HG03159 (cell line): ENCODE results near the gene AQP10.
"Not testable (repeated sequence)": the region's sequence is repeated elsewhere in the genome, so short reads cannot be mapped to it uniquely, and the experiment has no call there.

ENCODE experiments used
- ATAC-seq: cut with Tn5 transposase; IDR thresholded peaks from one replicate; pipeline ENCODE4 v1.9.1; 2021; ENCODE audit warnings: mild to moderate bottlenecking, moderate library complexity; ENCODE audit not compliant: unreplicated experiment

AQP10 gene, protein sequence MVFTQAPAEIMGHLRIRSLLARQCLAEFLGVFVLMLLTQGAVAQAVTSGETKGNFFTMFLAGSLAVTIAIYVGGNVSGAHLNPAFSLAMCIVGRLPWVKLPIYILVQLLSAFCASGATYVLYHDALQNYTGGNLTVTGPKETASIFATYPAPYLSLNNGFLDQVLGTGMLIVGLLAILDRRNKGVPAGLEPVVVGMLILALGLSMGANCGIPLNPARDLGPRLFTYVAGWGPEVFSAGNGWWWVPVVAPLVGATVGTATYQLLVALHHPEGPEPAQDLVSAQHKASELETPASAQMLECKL

DNA sequence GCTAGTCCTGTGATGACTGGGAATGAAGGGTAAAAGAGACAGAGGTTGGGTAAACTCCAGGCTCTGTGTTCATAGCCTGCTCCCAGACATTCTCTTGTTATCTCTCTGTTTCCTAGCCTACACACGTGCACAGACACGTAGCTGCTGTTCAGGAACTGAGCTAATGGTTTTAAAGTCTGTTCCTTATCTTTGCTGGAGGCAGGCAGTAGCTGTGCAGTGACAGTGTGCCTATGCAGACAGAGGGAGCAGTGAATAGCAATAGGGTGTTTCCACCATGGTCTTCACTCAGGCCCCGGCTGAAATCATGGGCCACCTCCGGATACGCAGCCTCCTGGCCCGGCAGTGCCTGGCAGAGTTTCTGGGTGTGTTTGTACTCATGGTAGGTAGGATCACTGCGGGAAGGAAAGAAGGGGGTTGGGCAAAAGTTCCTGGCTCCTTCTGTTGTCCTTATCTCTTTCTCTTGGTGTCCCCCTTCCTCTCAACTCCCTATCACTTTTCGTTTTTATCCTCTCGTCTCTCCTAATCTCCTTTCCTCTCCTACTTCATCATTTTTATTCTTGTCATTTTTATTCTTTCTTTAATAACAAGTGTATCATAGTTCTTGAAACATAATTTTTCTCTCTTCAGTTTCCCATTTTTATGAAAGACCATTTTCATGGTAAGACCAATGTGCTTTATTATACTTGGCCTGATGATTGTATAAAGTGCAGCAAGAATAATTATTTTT, at the start of gene AQP10:
Gene AQP10, plus strand, starts transcription at position 212 of the 727 bp plus-strand sequence. Its CDS starts 63 bp downstream, at position 275.
- ATAC-seq: no peak

DNA sequence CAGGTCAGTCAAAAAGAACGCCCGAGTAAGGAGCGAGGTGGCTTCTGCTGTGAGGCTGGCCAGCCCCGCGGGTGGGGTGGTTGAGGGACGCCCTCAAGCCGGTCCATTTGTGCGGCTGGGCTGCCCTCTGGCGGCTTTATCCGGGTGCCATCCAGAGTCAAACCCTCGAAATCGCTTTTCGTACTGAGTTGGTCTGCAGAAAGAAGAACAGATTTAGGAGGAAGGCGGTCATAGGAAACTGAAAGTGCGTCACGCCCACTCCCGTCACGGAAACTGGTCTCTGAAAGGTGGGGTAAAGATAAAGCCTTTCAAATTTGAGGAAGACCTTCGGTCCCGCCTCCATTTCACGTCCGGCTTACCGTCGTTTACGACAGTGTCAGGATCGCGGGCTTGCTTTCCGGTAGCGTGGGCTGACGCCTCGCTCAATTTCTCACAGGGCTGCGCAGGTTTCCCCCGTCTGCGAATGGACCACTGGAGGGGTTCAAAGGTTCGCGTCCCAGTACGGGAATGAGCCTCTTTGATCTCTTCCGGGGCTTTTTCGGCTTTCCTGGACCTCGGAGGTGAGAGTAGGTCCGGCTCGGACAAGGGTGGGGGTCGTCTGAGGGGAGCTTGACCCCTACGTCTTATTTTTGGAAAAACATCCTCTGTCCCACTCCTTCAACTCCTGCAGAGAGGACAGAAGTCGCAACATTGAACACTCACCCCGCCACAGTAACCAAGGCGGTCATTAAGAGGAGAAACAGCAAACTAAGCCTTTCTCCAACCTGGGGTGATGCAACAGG, 48.5 kb upstream of the AQP10 start, which contains the start of gene HAX1:
Gene HAX1, plus strand, starts transcription at position 413 of the 782 bp plus-strand sequence. Its CDS starts 95 bp downstream, at position 508.
- peak; percentile 85 for ATAC-seq

DNA sequence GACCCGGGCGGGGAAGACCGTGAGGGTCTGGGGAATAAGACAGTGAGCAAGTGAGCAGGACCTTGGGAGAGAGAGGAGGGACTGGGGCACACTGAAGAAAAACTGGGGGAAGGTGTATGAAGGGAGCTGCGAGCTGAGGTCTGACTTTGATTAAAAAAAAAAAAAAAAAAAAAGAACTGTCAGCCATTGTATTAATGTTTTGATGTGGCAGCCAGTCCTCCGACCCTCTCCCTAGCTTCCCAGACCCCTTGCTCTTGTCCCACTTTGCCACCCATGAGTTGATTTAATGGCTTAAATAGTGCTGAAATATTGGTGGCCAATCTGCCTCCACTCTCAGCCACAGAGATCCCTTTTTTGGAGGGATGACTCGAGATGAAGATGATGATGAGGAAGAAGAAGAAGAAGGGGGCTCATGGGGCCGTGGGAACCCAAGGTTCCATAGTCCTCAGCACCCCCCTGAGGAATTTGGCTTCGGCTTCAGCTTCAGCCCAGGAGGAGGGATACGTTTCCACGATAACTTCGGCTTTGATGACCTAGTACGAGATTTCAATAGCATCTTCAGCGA, 47.8 kb upstream of the AQP10 start:
- no peak for ATAC-seq

DNA sequence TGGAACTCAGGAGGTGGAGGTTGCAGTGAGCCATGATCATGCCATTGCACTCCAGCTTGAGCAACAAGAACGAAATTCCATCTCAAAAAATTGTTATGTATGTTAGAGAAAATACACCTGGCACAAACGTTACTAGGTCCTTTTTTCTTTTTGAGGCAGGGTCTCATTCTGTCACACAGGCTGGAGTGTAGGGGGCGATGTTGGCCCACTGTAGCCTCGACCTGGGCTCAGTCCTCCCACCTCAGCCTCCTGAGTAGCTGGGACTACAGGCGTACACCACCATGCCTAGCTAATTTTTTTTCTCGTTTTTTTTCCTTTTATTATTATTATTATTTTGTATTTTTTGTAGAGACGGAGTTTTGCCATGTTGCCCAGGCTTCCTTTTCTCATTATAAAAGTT, 44.1 kb upstream of the AQP10 start:
- no peak for ATAC-seq

DNA sequence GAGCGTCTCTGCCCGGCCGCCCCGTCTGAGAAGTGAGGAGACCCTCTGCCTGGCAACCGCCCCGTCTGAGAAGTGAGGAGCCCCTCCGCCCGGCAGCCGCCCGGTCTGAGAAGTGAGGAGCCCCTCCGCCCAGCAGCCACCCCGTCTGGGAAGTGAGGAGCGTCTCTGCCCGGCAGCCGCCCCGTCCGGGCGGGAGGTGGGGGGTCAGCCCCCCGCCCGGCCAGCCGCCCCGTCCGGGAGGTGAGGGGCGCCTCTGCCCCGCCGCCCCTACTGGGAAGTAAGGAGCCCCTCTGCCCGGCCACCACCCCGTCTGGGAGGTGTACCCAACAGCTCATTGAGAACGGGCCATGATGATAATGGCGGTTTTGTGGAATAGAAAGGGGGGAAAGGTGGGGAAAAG, 33.3 kb upstream of the AQP10 start:
- ATAC-seq: not testable (repeated sequence)

DNA sequence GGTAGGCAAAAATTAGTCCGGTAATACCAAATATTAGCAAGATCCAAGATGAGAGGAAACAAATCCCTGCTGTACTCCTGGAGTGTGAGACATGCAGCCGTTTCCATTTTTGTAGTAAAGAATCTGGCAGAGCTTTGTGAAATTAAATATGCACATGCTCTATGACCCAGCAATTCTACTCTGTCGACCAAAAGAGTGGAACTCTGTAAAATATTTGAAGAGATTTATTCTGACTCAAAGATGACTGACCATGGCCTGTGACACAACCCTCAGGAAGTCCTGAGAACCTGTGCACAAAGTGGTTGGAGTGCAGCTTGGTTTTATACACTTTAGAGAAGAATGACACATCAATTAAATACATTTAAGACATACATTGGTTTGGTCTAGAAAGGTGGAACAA, 32.2 kb upstream of the AQP10 start:
- ATAC-seq: no peak

DNA sequence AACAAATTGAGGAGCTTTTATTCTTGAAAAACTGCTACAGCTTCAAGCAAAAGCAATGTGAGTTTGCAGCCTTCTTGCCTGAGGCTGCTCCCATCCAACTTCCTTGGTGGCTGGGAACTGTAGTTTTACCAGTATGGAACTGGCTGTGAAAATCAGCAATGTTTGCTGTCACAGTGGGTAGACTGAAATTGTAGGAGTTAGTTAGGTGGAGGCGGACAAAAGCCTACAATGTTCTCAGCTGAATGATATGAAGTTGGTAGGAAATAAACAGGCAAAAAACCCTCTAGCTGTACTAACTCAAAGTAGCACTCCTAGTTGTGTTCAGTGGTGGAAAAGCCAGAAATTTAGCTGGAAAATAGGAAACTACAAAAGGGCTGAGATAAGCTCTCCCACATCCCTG, 30.0 kb upstream of the AQP10 start:
- ATAC-seq: no peak

DNA sequence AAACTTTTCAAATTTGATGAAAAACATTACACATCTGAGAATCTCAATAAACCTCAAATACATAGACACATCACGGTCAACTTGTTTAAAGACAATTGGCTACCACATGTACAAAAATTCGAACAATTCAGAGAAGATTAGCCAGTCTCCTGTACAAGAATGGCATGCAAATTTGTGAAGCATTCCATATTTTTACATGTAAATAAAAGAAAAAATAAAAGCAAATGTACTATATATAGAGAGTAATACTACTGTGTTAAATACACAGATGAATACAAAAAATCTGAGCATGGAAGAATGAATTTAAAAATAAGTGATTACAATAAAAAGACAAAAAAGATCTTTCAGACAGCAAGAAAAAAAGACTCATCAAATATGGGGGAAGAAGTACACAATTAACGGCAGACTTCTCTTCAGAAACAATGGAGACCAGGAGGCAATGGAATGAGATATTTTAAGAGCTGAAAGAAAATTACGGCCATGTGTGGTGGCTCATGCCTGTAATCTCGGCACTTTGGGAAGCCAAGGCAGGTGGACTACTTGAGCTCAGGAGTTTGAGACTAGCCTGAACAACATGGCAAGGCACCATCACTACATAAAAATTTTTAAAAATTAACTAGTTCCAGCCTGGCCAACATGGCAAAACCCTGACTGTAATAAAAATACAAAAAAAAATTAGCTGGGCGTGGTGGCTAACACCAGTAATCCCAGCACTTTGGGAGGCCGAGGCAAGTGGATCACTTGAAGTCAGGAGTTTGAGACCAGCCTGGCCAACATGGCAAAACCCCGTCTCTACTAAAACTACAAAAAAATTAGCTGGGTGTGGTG, 25.3 kb upstream of the AQP10 start:
- ATAC-seq: no peak

DNA sequence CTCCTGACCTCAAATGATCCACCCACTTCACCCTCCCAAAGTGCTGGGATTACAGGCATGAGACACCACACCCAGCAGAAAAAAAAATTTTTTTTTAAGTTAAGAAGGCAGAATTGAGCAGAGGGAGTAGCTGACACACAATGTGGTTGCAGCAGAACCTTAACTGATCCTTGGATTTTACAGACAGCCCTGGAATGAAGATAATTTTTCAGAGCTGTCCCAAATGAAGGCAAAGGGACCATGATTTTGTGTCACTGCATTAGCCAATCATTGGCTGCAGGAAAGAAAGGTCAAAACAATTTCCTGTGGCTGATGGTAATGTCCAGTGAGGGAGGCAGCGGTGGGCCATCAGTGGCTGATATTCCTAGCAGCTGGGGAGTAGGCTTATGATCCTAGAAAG, 19.3 kb upstream of the AQP10 start:
- ATAC-seq: no peak

DNA sequence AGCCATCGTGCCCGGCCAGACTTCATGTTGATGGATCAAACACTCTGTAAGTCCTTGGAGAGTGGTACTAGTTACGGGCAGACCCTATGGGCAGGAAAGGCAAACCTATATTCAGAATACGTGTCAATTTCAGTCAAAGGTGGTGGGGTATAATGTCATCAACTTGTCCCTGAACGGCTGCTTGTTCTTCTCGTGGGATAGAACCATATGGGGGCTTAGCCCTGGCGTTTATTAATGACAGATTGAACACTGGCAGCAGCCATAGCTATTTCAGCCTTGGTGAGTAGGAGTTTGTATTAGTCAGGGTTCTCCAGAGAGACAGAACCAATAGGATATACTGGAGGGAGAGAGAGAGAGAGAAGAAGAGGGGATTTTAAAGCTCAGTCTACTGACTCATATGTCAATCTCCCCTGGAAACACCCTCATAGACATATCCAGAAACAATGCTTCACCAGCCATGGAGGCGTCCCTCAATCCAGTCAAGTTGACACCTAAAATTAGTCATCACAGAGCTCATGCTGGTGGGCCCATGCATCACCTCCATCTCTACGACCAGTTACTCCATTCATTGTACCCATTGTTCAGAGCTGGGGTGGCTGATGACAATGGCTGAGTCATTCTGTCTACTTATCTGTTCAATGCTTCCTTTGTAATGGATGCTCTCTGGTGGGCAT, 16.1 kb upstream of the AQP10 start:
- ATAC-seq: no peak

DNA sequence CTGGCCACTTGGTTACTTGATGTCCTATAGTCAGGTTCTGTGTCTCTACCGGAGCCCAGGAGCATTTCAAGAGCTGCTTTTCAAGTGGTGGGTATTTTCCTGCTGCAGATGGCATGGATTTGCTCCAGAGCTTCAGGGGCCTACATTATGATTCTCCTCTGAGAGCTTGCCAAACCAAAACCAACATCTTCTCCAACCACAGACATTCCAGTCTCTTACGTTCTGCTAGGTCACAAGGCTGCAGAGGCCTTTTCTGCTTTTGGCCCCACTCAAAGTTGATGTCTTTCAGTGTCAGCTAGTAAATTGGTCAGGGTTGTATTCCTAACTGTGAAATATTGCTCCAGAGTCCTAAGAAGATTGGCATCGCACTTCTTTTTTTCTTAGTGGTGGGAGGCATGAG, 14.7 kb upstream of the AQP10 start:
- no peak for ATAC-seq

DNA sequence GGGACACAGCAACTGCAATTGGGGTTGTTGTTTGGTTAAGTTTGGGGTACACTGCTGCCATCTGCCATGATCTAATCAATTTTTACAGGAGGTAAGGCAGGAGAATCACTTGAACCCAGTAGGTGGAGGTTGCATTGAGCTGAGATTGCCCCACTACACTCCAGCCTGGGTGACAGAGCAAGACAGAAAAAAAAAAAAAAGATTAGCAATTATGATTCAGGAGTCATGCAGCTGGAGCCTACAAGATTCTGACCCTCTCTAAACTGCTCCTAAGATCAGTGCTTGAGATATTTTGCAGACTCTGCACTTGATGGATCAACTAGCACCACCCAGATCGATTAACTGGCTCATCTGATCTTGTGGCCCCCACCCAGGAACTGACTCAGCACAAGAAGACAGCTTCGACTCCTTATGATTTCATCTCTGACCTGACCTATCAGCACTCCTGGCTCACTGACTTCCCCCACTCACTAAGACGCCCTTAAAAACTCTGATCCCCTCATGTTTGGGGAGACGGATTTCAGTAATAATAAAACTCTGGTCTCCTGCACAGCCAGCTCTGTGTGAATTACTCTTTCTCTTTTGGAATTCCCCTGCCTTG, 13.1 kb upstream of the AQP10 start:
- not testable (repeated sequence) for ATAC-seq

DNA sequence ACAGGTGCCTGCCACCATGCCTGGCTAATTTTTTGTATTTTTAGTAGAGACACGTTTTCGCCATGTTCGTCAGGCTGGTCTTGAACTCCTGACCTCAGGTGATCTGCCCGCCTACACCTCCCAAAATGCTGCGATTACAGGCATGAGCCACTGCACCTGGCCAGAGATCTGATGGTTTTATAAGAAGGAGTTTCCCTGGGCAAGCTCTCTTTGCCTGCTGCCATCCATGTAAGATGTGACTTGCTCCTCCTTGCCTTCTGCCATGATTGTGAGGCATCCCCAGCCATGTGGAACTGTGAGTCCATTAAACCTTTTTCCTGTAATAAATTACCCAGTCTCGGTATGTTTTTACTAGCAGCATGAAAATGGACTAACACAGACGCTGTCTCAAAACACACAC, 11.8 kb upstream of the AQP10 start:
- not testable (repeated sequence) for ATAC-seq

DNA sequence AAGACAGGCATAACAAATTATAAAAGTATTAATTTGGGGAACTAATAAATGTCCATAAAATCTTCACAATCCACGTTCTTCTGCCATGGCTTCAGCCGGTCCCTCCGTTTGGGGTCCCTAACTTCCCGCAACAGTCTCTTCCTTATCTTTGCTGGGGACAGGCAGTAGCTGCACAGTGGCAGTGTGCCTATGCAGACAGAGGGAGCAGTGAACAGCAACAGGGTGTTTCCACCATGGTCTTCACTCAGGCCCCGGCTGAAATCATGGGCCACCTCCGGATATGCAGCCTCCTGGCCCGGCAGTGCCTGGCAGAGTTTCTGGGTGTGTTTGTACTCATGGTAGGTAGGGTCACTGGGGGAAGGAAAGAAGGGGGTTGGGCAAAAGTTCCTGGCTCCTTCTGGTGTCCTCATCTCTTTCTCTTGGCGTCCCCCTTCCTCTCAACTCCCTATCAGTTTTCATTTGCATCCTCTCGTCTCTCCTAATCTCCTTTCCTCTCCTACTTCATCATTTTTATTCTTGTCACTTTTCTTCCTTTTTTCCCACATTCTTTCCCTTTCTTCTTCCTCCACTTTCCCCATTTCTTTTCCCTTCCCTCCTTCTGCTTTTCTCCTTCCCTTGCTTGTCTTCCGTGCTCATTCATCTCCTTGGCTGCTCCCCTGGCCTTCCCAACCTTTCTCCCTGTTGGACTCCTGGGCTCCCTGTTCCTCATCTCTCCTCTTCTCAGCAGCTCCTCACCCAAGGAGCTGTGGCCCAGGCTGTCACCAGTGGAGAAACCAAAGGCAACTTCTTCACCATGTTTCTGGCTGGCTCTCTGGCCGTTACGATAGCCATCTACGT, 8.4 kb upstream of the AQP10 start:
- ATAC-seq: not testable (repeated sequence)

DNA sequence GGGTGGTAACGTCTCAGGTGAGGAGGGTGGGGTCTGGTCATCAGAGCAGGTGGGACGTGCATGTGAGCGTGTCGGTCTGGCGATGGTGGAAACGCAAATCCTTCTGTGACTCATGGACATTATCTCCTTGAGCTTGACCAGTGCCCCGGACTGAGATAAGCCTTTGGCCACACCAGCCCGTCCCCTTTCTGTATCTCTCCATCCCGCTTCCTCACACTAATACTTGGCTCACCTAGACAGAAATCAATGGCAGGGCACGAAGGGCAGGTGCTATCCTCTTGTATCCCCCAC, 7.9 kb upstream of the AQP10 start:
- ATAC-seq: no peak

DNA sequence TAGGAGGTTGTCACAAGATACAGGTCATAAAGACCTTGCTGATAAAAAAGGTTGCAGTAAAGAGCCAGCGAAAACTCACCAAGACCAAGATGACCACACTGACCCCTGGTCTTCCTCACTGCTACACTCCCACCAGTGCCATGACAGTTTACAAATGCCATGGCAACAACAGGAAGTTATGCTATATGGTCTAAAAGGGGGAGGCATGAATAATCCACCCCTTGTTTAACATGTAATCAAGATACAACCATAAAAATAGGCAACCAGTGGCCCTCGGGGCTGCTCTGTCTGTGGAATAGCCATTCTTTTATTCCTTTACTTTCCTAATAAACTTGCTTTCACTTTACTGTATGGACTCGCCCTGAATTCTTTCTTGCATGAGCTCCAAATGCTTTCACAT, 6.7 kb upstream of the AQP10 start:
- not testable (repeated sequence) for ATAC-seq

DNA sequence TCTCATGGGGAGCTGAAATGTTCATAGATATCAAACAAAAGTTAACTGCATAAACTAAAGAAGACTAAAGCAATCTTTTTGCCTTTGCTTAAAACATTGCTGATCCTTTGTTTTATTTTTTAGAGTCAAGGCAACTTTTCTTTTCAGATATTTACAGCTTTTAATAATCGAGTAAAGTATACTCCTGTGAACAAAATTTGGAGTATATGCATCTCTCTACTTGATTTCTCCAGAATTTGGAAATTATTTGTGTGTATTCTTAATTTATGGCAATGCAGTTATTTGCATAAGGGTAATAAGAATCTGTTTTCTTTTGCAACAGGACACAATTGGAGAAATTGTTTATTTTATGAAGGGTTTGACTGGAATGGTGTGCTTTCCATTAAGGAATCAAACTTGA, 4.2 kb upstream of the AQP10 start:
- no peak for ATAC-seq

DNA sequence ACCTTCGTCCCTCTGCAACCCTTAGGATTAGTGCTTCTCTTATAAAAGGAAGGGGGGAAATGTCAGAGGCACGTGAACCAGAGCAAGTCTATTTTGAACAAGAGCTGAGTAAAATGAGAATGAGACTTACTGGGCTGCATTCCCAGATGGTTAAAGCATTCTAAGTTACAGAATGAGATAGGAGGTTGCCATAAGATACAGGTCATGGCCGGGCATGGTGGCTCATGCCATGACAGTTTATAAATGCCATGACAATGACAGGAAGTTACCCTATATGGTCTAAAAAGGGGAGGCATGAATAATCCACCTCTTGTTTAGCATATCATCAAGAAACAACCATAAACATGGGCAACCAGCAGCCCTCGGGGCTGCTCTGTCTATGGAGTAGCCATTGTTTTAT, 2.5 kb upstream of the AQP10 start:
- ATAC-seq: no peak

DNA sequence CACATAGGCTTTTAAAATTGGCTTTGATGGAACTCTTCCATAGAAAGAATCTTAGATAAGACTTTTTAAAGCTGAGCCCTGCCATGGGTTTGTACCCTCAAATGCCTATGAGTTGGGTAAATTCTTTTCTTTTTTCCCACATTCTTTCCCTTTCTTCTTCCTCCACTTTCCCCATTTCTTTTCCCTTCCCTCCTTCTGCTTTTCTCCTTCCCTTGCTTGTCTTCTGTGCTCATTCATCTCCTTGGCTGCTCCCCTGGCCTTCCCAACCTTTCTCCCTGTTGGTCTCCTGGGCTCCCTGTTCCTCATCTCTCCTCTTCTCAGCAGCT, 679 bp downstream of the AQP10 start:
- ATAC-seq: not testable (repeated sequence)
